ENCODE data around the gene KLF18.
"Not testable (repeated sequence)": the region's sequence is repeated elsewhere in the genome, so short reads cannot be mapped to it uniquely, and the experiment has no call there.

Gene KLF18

GRCh38 chr1:44119525-44119924, 21.9 kb downstream of the KLF18 start:
- DNase-seq: no peak

- no peak for DNase-seq
Observed at GRCh38 chr1:44118682-44119081, 22.7 kb downstream of the KLF18 start, which contains the start of gene KLF17. Gene KLF17 (plus strand): TSS chr1:44118821. CDS start chr1:44118908, 87 bp downstream.

- not testable (repeated sequence) for DNase-seq
Observed at GRCh38 chr1:44117272-44117671, 24.2 kb downstream of the KLF18 start.

- DNase-seq: no peak
Observed at GRCh38 chr1:44114098-44114497, 27.3 kb downstream of the KLF18 start.

- no peak for DNase-seq
Observed at GRCh38 chr1:44113095-44113609, 28.3 kb downstream of the KLF18 start.

GRCh38 chr1:44112486-44112885, 28.9 kb downstream of the KLF18 start:
- no peak for DNase-seq

- no peak for DNase-seq
Observed at GRCh38 chr1:44111861-44112260, 29.6 kb downstream of the KLF18 start.

- DNase-seq: no peak
Observed at GRCh38 chr1:44110916-44111315, 30.5 kb downstream of the KLF18 start.

GRCh38 chr1:44108971-44109370, 32.5 kb downstream of the KLF18 start:
- DNase-seq: no peak

- no peak for DNase-seq
Observed at GRCh38 chr1:44108241-44108640, 33.2 kb downstream of the KLF18 start.

- DNase-seq: no peak
Observed at GRCh38 chr1:44105810-44106209, 35.6 kb downstream of the KLF18 start.

GRCh38 chr1:44103270-44104131, 37.9 kb downstream of the KLF18 start:
- DNase-seq: no peak

- DNase-seq: no peak
Observed at GRCh38 chr1:44101328-44101727, 40.1 kb downstream of the KLF18 start.

- no peak for DNase-seq
Observed at GRCh38 chr1:44100183-44100868, 41.1 kb downstream of the KLF18 start.

- DNase-seq: no peak
Observed at GRCh38 chr1:44094047-44094446, 47.4 kb downstream of the KLF18 start.

GRCh38 chr1:44090429-44091252, 50.8 kb downstream of the KLF18 start:
- no peak for DNase-seq

GRCh38 chr1:44089371-44090048, 51.9 kb downstream of the KLF18 start:
- no peak for DNase-seq

Data from GF-D8 (cell line).